Cardiac fibroblast (primary cell): ENCODE data around the gene BTBD9.

ENCODE experiments used
- DNase-seq, 2 donors: peaks; one replicate each; pipeline versions ENCODE4 v3.0.0 to v3.0.0-alpha.2; 2010; ENCODE audit warnings: low read depth in 2 of 2
- H3K4me3 ChIP-seq, 2 donors: replicated peaks in 1 of 2; 1 replicate in 1 of 2; 2 replicates in 1 of 2; pipeline ENCODE4 v1.5.1; 2011; ENCODE audit warnings: low read depth in 2 of 2, low read length in 2 of 2, mild to moderate bottlenecking in 2 of 2, moderate library complexity in 1 of 2
- CTCF ChIP-seq: IDR thresholded peaks from one replicate; pipeline ENCODE4 v1.5.1; 2011; ENCODE audit warnings: low read depth, mild to moderate bottlenecking, low read length, inconsistent platforms

BTBD9 gene

GRCh38 chr6:38508894-38509293 lies 130.8 kb downstream of the BTBD9 start:
- DNase-seq = peak; percentile 39 to 41
- no peak for TF ChIP-seq CTCF

DNA sequence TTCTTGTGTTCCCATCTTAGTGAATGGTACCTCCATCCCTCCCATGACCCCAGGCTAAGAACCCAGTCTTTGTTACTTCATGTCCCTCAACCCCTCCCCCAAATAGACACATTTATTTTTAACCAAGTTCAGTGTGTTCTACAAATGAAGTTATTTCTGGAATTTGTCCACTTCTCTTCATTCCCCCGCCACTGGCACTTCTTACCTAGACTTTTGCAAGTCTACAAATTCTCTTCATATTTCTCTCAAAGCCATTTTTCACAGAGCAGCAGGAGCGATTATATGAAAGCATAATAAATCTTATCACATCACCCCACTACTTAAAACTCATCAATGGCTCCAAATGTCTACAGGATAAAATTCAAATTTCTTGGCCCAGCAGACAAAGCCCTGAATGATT lies 131.4 kb downstream of the BTBD9 start:
- TF ChIP-seq CTCF = no peak
- DNase-seq = no peak
- no peak overlapping the region for H3K4me3 ChIP-seq

More at GRCh38 chr6:38508894-38509293, 130.8 kb downstream of the BTBD9 start:
- no peak overlapping the region for H3K4me3 ChIP-seq

DNA sequence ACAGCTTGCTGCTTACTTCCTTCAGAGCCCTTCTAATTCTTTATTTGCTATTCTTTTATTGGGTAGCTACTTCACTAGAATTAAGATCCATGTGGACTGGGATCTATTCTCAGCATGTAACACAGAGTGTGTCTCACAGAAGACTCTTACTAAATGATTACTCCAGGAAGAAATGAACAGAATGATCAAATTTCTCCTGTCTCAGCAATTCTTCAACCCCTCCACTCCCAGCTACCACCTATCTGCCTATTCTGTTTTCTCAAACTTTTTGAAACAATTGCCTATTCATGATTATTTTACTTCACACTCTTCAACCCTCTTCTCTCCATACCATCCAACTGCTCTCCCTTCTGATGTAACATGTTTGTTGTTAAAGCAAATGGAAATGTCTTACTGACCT lies 132.6 kb downstream of the BTBD9 start:
- DNase-seq = no peak
- no peak overlapping the region for H3K4me3 ChIP-seq
- TF ChIP-seq CTCF = no peak

DNA sequence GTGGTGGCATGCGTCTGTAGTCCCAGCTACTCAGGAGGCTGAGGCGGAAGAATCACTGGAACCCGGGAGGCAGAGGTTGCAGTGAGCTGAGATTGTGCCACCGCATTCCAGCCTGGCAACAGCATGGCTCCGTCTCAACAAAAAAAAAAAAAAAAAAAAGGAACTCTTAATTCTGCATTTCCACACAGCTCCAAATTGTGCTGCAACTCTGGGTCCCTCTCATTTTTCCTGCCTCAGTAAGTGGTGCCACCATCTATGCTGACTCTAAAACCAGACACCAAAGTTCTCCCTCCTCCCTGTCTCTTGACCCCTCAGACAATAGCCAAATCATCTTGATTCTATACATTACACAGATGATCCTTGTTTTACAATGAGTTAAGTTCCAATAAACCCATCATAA lies 133.9 kb downstream of the BTBD9 start:
- no peak overlapping the region for H3K4me3 ChIP-seq
- no peak for DNase-seq
- no peak for TF ChIP-seq CTCF

GRCh38 chr6:38504996-38505395 lies 134.7 kb downstream of the BTBD9 start:
- DNase-seq = no peak
- no peak for TF ChIP-seq CTCF
- no peak overlapping the region for H3K4me3 ChIP-seq

DNA sequence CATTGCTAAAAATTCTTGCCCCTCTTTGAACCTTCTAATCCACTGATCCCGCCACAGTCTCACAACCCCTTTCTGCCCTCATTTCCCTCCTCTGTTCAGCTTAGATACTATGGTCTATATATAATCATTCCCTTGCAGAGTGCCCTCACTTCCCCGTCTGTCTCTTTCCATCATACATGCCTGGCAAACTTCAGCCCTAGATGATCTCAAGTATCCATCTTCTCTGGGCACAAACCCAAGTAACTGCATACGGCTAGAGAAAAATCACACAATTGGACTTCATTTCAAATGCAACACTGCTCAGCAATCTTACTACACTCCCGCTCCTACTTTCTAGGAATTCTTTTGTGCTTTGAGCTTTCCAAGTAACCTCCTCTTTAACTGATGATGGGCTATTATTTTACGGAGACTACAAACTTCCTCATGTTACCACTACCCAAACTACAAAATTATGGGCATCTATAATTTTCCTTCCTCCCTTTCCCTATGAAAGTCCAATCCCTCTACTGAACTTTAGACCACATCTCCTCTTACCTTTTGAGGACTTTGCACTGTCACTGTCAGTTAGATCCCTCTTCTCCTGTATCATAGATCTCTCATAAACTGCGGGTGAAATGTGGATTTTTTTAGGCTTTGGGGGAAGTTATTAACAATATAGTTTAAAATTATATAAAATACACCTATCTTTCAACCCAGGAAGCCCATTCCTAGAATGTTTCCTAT lies 135.6 kb downstream of the BTBD9 start:
- no peak for TF ChIP-seq CTCF
- DNase-seq = no peak
- H3K4me3 ChIP-seq = no peak overlapping the region
